ENCODE results near the gene HEXD.

- TF ChIP-seq, protein P1, sequence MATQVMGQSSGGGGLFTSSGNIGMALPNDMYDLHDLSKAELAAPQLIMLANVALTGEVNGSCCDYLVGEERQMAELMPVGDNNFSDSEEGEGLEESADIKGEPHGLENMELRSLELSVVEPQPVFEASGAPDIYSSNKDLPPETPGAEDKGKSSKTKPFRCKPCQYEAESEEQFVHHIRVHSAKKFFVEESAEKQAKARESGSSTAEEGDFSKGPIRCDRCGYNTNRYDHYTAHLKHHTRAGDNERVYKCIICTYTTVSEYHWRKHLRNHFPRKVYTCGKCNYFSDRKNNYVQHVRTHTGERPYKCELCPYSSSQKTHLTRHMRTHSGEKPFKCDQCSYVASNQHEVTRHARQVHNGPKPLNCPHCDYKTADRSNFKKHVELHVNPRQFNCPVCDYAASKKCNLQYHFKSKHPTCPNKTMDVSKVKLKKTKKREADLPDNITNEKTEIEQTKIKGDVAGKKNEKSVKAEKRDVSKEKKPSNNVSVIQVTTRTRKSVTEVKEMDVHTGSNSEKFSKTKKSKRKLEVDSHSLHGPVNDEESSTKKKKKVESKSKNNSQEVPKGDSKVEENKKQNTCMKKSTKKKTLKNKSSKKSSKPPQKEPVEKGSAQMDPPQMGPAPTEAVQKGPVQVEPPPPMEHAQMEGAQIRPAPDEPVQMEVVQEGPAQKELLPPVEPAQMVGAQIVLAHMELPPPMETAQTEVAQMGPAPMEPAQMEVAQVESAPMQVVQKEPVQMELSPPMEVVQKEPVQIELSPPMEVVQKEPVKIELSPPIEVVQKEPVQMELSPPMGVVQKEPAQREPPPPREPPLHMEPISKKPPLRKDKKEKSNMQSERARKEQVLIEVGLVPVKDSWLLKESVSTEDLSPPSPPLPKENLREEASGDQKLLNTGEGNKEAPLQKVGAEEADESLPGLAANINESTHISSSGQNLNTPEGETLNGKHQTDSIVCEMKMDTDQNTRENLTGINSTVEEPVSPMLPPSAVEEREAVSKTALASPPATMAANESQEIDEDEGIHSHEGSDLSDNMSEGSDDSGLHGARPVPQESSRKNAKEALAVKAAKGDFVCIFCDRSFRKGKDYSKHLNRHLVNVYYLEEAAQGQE (IDR thresholded peaks at IDR 0.05), result no peak
- TF ChIP-seq RAD21 (IDR thresholded peaks at IDR 0.05), result no peak
- TF ChIP-seq ATF3 (IDR thresholded peaks at IDR 0.05), result no peak
- TF ChIP-seq, protein P2, sequence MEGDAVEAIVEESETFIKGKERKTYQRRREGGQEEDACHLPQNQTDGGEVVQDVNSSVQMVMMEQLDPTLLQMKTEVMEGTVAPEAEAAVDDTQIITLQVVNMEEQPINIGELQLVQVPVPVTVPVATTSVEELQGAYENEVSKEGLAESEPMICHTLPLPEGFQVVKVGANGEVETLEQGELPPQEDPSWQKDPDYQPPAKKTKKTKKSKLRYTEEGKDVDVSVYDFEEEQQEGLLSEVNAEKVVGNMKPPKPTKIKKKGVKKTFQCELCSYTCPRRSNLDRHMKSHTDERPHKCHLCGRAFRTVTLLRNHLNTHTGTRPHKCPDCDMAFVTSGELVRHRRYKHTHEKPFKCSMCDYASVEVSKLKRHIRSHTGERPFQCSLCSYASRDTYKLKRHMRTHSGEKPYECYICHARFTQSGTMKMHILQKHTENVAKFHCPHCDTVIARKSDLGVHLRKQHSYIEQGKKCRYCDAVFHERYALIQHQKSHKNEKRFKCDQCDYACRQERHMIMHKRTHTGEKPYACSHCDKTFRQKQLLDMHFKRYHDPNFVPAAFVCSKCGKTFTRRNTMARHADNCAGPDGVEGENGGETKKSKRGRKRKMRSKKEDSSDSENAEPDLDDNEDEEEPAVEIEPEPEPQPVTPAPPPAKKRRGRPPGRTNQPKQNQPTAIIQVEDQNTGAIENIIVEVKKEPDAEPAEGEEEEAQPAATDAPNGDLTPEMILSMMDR (IDR thresholded peaks at IDR 0.05; ENCODE audit: low read depth, low read length, missing input control), result no peak
- TF ChIP-seq SP1 (IDR thresholded peaks at IDR 0.05), result no peak
- TF ChIP-seq MAX (IDR thresholded peaks at IDR 0.05), result no peak
- TF ChIP-seq GABPA (IDR thresholded peaks at IDR 0.05 in 1 of 2, conservative IDR thresholded peaks at IDR 0.05 in 1 of 2), result no peak
- no peak for TF ChIP-seq HNF4A (conservative IDR thresholded peaks at IDR 0.05)
- TF ChIP-seq RXRA (IDR thresholded peaks at IDR 0.05), result no peak
- no peak for TF ChIP-seq EGR1 (IDR thresholded peaks at IDR 0.05; ENCODE audit: low read depth in 2 of 2)
- no peak for TF ChIP-seq TAF1 (conservative IDR thresholded peaks at IDR 0.05)
- no peak for TF ChIP-seq JUND (IDR thresholded peaks at IDR 0.05)
Observed at GRCh38 chr17:82388922-82389283, 29.2 kb upstream of the HEXD start.

All from liver (tissue), 3 donors.